Measurements from ENCODE around the gene RPS27A. TPM values are rescaled to one million over a fixed set of nuclear protein-coding genes. Genes with fewer than 3 reads are reported as not detected.
"Not testable (repeated sequence)": the region's sequence is repeated elsewhere in the genome, so short reads cannot be mapped to it uniquely, and the experiment has no call there.

Gene RPS27A
- total RNA-seq, 4 donors from 2014 or later, result 597 to 2,221 (median 1,586) TPM

DNA sequence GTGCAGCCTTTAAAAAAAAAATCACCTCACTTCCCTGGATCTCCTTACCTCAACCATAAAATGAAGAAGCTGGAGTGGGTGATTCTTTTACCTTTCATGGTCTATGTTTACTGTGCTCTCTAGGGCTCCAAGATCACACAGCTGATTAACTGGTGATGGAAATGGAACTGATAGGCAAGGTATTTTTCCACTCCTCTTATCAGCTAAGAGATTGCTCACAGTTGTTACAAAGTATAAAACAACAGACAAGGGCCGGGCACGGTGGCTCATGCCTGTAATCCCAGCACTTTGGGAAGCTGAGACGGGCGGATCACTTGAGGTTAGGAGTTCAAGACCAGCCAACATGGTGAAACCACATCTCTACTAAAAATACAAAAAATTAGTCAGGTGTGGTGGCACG lies 14.5 kb downstream of the RPS27A start:
- no peaks in the 10 kb centered on the region for H3K27me3 ChIP-seq
- peaks cover 19 to 100% (median 77%) of the 10 kb centered on the region in 4 donors for H3K36me3 ChIP-seq
- WGBS, result 89% methylated on average over 5 of the region's 5 CpGs
- intact Hi-C loops (cut with DNase I), result no loop called here
- no peaks in the 10 kb centered on the region for H3K4me1 ChIP-seq
- no peak overlapping the region for H3K27ac ChIP-seq (replicated peaks in 1 of 4)
- TF ChIP-seq EP300 (IDR thresholded peaks at IDR 0.05) (no peak), POLR2AphosphoS5 (IDR thresholded peaks at IDR 0.05) (no peak), POLR2A (IDR thresholded peaks at IDR 0.05; ENCODE audit: low read depth) (no peak)
- no peak for DNase-seq (ENCODE audit: extremely low spot score)
- no peak overlapping the region for H3K4me3 ChIP-seq
- H3K9me3 ChIP-seq, result no peaks in the 10 kb centered on the region

- no peak for TF ChIP-seq EP300 (IDR thresholded peaks at IDR 0.05)
- no peak for TF ChIP-seq POLR2A (IDR thresholded peaks at IDR 0.05; ENCODE audit: low read depth)
- TF ChIP-seq, protein P1, sequence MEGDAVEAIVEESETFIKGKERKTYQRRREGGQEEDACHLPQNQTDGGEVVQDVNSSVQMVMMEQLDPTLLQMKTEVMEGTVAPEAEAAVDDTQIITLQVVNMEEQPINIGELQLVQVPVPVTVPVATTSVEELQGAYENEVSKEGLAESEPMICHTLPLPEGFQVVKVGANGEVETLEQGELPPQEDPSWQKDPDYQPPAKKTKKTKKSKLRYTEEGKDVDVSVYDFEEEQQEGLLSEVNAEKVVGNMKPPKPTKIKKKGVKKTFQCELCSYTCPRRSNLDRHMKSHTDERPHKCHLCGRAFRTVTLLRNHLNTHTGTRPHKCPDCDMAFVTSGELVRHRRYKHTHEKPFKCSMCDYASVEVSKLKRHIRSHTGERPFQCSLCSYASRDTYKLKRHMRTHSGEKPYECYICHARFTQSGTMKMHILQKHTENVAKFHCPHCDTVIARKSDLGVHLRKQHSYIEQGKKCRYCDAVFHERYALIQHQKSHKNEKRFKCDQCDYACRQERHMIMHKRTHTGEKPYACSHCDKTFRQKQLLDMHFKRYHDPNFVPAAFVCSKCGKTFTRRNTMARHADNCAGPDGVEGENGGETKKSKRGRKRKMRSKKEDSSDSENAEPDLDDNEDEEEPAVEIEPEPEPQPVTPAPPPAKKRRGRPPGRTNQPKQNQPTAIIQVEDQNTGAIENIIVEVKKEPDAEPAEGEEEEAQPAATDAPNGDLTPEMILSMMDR (IDR thresholded peaks at IDR 0.05), result no peak
- no peak for TF ChIP-seq POLR2AphosphoS5 (IDR thresholded peaks at IDR 0.05)
- H3K27me3 ChIP-seq, result no peaks in the 10 kb centered on the region
- no peaks in the 10 kb centered on the region for H3K4me1 ChIP-seq
- H3K27ac ChIP-seq (replicated peaks in 1 of 4), result no peak overlapping the region
- H3K36me3 ChIP-seq, result peaks cover 9 to 92% (median 73%) of the 10 kb centered on the region in 4 donors
- intact Hi-C loops (cut with DNase I), result no loop called here
- H3K9me3 ChIP-seq, result no peaks in the 10 kb centered on the region
- WGBS, result 91% methylated on average over 3 of the region's 3 CpGs
- no peak for DNase-seq (ENCODE audit: extremely low spot score)
- H3K4me3 ChIP-seq, result no peak overlapping the region
These were observed 20.3 kb downstream of the RPS27A start for GRCh38 chr2:55252832-55253231.

DNA sequence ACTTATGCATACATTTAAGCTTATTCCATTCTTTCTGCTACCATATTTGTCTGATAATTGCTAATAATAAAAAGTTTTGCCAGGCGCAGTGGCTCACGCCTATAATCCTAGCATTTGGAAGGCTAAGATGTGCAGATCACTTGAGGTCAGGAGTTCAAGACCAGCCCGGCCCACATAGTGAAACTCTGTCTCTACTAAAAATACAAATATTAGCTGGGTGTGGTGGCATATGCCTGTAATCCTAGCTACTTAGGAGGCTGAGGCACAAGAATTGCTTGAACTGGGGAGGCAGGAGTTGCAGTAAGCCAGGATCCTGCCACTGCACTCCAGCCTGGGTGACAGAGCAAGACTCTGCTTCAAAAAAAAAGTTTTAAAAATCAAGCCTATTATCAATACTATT lies 27.1 kb downstream of the RPS27A start:
- 85% methylated on average over 3 of the region's 3 CpGs for WGBS
- peaks cover 40 to 94% (median 85%) of the 10 kb centered on the region in 4 donors for H3K36me3 ChIP-seq

GRCh38 chr2:55268288-55268906 lies 35.9 kb downstream of the RPS27A start:
- Histone ChIP-seq H3K27me3 (no peaks in the 10 kb centered on the region), H3K4me3 (peak overlapping the region; percentile 71 to 83 (median 72)), H3K4me1 (peaks cover 13 to 20% (median 18%) of the 10 kb centered on the region in 4 donors), H3K9me3 (no peaks in the 10 kb centered on the region), H3K36me3 (peaks cover 21 to 39% (median 31%) of the 10 kb centered on the region in 4 donors), H3K27ac (replicated peaks in 1 of 4) (peak overlapping the region; percentile 83 to 90 (median 88))
- TF ChIP-seq EP300 (IDR thresholded peaks at IDR 0.05) (no peak), POLR2A (IDR thresholded peaks at IDR 0.05; ENCODE audit: low read depth) (no peak), POLR2AphosphoS5 (IDR thresholded peaks at IDR 0.05) (no peak)
- TF ChIP-seq, protein P1 (IDR thresholded peaks at IDR 0.05), result no peak
- no peak for DNase-seq (ENCODE audit: extremely low spot score)
- intact Hi-C loops (cut with DNase I), result loop anchor here (2.0 to 10.0 kb wide), 3 partner anchors 66 to 246 kb away; partner anchors contain the start of gene CFAP36
- 20% methylated on average over 13 of the region's 13 CpGs for WGBS

More for the DNA sequence above, 27.1 kb downstream of the RPS27A start:
- intact Hi-C loops (cut with DNase I); H3K27ac ChIP-seq (replicated peaks in 1 of 4); H3K9me3 ChIP-seq; H3K27me3 ChIP-seq; DNase-seq (ENCODE audit: extremely low spot score); H3K4me3 ChIP-seq; H3K4me1 ChIP-seq: not testable (repeated sequence)

DNA sequence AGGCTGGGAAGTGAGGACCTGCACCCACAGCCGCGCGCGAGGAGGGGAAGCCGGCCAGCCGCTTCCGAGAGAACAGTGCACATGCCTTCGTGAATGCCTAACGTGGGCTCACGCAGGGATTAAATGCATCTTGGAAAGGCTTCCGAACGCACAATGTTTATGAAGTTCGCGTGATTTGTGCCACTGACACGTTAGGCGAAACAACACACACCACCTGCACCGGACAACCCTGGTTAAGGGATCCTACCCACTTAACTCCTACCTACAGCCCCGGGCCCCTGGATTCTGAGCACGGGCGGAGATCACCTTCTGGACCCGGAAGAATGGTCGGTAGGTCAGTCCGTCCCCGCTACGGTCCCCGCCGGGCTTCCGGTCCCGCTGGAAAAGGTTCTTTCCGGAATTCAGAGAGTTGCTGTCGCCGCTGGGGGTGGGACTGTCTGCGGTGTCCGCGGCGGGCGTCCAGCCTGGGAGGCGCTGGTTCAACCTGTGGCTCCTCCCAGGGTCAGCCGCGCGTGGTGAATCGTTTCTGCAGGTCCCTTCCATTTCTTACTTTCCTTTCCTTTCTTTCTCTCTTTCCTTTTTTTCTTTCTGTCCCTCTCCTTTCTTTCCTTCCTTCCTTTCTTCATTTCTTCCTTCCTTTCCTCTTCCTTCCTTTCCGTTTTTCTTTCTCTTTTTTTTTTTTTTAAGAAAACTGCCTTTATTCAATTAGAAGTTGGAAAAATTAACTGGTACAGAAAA lies 36.6 kb downstream of the RPS27A start, which contains the start of gene MTIF2:
MTIF2 (minus strand) TSS at position 325 of the 738 bp plus-strand sequence. CDS start 5,373 bp downstream, outside the sequence.
- Histone ChIP-seq H3K4me3 (peak within 1 kb of the TSS; percentile 71 to 83 (median 72)), H3K9me3 (no peaks in the 10 kb centered on the region), H3K4me1 (peaks cover 13 to 20% (median 18%) of the 10 kb centered on the region in 4 donors), H3K27ac (replicated peaks in 1 of 4) (peak within 1 kb of the TSS; percentile 83 to 90 (median 88)), H3K36me3 (peaks cover 14 to 33% (median 24%) of the 10 kb centered on the region in 4 donors), H3K27me3 (no peaks in the 10 kb centered on the region)
- DNase-seq (ENCODE audit: extremely low spot score), result peak; percentile 97
- intact Hi-C loops (cut with DNase I), result loop anchor here (2.0 to 10.0 kb wide), 3 partner anchors 66 to 246 kb away; partner anchors contain the start of gene CFAP36
- under 1% methylated on average over 37 of the region's 43 CpGs for WGBS
- TF ChIP-seq POLR2AphosphoS5 (IDR thresholded peaks at IDR 0.05) (peak; percentile 81 to 92), EP300 (IDR thresholded peaks at IDR 0.05) (no peak)
- TF ChIP-seq, protein P1 (IDR thresholded peaks at IDR 0.05), result peak in 2 of 3 experiments; percentile 2 to 26
